NCI-H524 (cell line): ENCODE results near the gene SORT1.
A peak's percentile ranks its signal among the peaks of the same experiment; 100 is the strongest.
"Not testable (repeated sequence)": the region's sequence is repeated elsewhere in the genome, so short reads cannot be mapped to it uniquely, and the experiment has no call there.

Source experiments
- DNase-seq, 2 experiments: peaks; one replicate each; lab custom pipeline; 2025; lab: John Stamatoyannopoulos, UW

Gene SORT1

GRCh38 chr1:109296782-109297181 is 100.9 kb downstream of the SORT1 start:
- DNase-seq: peak; percentile 21 to 61

- DNase-seq: peak; percentile 89 to 94
Observed at GRCh38 chr1:109295712-109296415, 101.9 kb downstream of the SORT1 start.

GRCh38 chr1:109294481-109294880 is 103.2 kb downstream of the SORT1 start:
- no peak for DNase-seq

GRCh38 chr1:109293026-109293425 is 104.7 kb downstream of the SORT1 start:
- no peak for DNase-seq

- DNase-seq: no peak
Observed at GRCh38 chr1:109292364-109292763, 105.4 kb downstream of the SORT1 start.

GRCh38 chr1:109290998-109291397 is 106.7 kb downstream of the SORT1 start:
- DNase-seq: no peak

GRCh38 chr1:109290137-109290536 is 107.6 kb downstream of the SORT1 start:
- no peak for DNase-seq

- not testable (repeated sequence) for DNase-seq
Observed at GRCh38 chr1:109286762-109287161, 111.0 kb downstream of the SORT1 start.

GRCh38 chr1:109283748-109284600 is 113.7 kb downstream of the SORT1 start:
- peak in 1 of 2 experiments; percentile 20 for DNase-seq

GRCh38 chr1:109282952-109283747 is 114.6 kb downstream of the SORT1 start, which contains the start of gene PSRC1:
Gene PSRC1 (minus strand): TSS chr1:109283145.
- DNase-seq: peak; percentile 95 to 96

- no peak for DNase-seq
Observed at GRCh38 chr1:109282497-109282951, 115.2 kb downstream of the SORT1 start.

- peak in 1 of 2 experiments; percentile 12 for DNase-seq
Observed at GRCh38 chr1:109281680-109282496, 115.8 kb downstream of the SORT1 start.

- DNase-seq: no peak
Observed at GRCh38 chr1:109280862-109281261, 116.9 kb downstream of the SORT1 start.

- no peak for DNase-seq
Observed at GRCh38 chr1:109279615-109280278, 118.0 kb downstream of the SORT1 start.

- peak in 1 of 2 experiments; percentile 76 for DNase-seq
Observed at GRCh38 chr1:109277434-109278204, 120.1 kb downstream of the SORT1 start.

- DNase-seq: no peak
Observed at GRCh38 chr1:109275706-109276345, 121.9 kb downstream of the SORT1 start.

GRCh38 chr1:109274533-109275476 is 122.9 kb downstream of the SORT1 start:
- DNase-seq: no peak
